Gastrocnemius medialis (tissue), 4 donors: ENCODE data around the gene GADD45GIP1. TPM values are rescaled to one million over a fixed set of nuclear protein-coding genes. Genes with fewer than 3 reads are reported as not detected.

Experiments used
- ATAC-seq, 2 donors: fragments of 150-250 bp; one replicate each; pipeline ENCODE4 v1.9.1; 2016
- DNase-seq, 2 donors: peaks; one replicate each; pipeline ENCODE4 v3.0.0-alpha.2; 2019
- H3K27ac ChIP-seq, 4 donors: fragments of 200-600 bp; sonication (generic); 1 replicate in 1 of 4; 2 replicates in 3 of 4; pipeline ENCODE4 v1.5.1; 2016 to 2018; ENCODE audit warnings: mild to moderate bottlenecking in 2 of 4, moderate library complexity in 1 of 4
- H3K27me3 ChIP-seq, 3 donors: fragments of 200-600 bp; sonication (generic) in 2 of 3; 1 replicate in 1 of 3; 2 replicates in 2 of 3; pipeline versions ENCODE4 v1.5.1 to v1.6.0; 2016 to 2019; ENCODE audit warnings: mild to moderate bottlenecking in 1 of 3, moderate library complexity in 1 of 3
- H3K36me3 ChIP-seq, 2 donors: fragments of 200-600 bp; sonication (generic) in 1 of 2; one replicate each; pipeline ENCODE4 v1.5.1; 2017 to 2018
- H3K4me1 ChIP-seq, 2 donors: fragments of 200-600 bp; sonication (generic) in 1 of 2; one replicate each; pipeline ENCODE4 v1.5.1; 2016 to 2017; ENCODE audit warnings: mild to moderate bottlenecking in 2 of 2
- H3K4me3 ChIP-seq, 4 donors: fragments of 200-600 bp; sonication (generic) in 3 of 4; 1 replicate in 1 of 4; 2 replicates in 3 of 4; pipeline ENCODE4 v1.5.1; 2016 to 2019; ENCODE audit warnings: mild to moderate bottlenecking in 2 of 4
- H3K9me3 ChIP-seq, 3 donors: fragments of 200-600 bp; sonication (generic) in 2 of 3; 1 replicate in 1 of 3; 2 replicates in 2 of 3; pipeline ENCODE4 v1.5.1; 2016 to 2019
- POLR2A ChIP-seq, 2 donors: fragments of 450-650 bp; IDR thresholded peaks; one replicate each; pipeline ENCODE4 v1.6.1; 2017; ENCODE audit warnings: antibody characterized with exemption in 2 of 2, mild to moderate bottlenecking in 2 of 2, moderate library complexity in 2 of 2
- in situ Hi-C, 4 donors: fragments of 200-750 bp; cut with MboI; loops; one replicate each; pipeline versions ENCODE4 v1.15.0 to v1.8.0; 2017; ENCODE audit warnings: low sequenced_read_pairs in 4 of 4
- intact Hi-C: fragments of 100-400 bp; cut with DNase I; formaldehyde crosslinking; loops from one replicate; pipeline ENCODE4 v1.15.1; 2023; ENCODE audit warnings: low total_unique reads
- total RNA-seq, 4 donors: library from RNA; depleted of rRNA; stranded (reverse); fragments of >200 nt; gene quantifications; one replicate each; pipeline versions ENCODE4 v1.1.0 to v1.2.3, GENCODE V29; 2016
- TF ChIP-seq, protein P1 (sequence below), 5 experiments: fragments of 450-650 bp in 3 of 5; fragments of 200-600 bp in 2 of 5; sonication (generic) in 2 of 5; IDR thresholded peaks in 4 of 5; conservative IDR thresholded peaks in 1 of 5; 1 replicate in 4 of 5; 2 replicates in 1 of 5; pipeline ENCODE4 v1.5.1; 2016 to 2019; ENCODE audit warnings: antibody characterized with exemption in 5 of 5, mild to moderate bottlenecking in 3 of 5, moderate library complexity in 3 of 5

GADD45GIP1 gene
- total RNA-seq, 4 donors from 2014 or later, result 50.7 to 71.0 (median 61.4) TPM

DNA sequence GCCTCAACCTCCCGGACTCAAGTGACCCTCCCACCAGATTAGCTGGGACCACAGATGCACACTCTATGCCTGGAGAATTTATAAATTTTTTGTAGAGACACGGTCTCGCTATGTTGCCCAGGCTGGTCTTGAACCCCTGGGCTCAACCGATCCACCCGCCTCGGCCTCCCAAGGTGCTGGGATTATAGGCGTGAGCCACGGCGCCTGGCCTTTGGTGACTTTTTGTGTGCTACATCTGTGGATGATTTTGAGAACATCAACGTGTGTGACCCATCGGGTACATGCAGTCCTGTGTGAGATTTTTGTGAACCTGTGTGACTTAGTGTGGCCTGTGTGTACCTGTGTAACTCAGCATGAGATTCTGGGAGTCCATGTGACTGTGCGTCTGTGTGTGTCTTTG, 29.7 kb upstream of the GADD45GIP1 start:
- in situ Hi-C loops, result loop anchor here in 3 of 4 donors (10.0 kb wide), 2 partner anchors 48 to 108 kb away; no protein-coding TSS in a partner anchor
- no peaks in the 10 kb centered on the region for H3K27me3 ChIP-seq
- ATAC-seq (no peak), DNase-seq (no peak)
- no peaks in the 10 kb centered on the region for H3K36me3 ChIP-seq
- H3K9me3 ChIP-seq, result no peaks in the 10 kb centered on the region
- H3K27ac ChIP-seq, result no peak overlapping the region
- no peak overlapping the region for H3K4me3 ChIP-seq
- TF ChIP-seq, protein P1, sequence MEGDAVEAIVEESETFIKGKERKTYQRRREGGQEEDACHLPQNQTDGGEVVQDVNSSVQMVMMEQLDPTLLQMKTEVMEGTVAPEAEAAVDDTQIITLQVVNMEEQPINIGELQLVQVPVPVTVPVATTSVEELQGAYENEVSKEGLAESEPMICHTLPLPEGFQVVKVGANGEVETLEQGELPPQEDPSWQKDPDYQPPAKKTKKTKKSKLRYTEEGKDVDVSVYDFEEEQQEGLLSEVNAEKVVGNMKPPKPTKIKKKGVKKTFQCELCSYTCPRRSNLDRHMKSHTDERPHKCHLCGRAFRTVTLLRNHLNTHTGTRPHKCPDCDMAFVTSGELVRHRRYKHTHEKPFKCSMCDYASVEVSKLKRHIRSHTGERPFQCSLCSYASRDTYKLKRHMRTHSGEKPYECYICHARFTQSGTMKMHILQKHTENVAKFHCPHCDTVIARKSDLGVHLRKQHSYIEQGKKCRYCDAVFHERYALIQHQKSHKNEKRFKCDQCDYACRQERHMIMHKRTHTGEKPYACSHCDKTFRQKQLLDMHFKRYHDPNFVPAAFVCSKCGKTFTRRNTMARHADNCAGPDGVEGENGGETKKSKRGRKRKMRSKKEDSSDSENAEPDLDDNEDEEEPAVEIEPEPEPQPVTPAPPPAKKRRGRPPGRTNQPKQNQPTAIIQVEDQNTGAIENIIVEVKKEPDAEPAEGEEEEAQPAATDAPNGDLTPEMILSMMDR (IDR thresholded peaks at IDR 0.05 in 4 of 5, conservative IDR thresholded peaks at IDR 0.05 in 1 of 5), result no peak
- no peak for TF ChIP-seq POLR2A (IDR thresholded peaks at IDR 0.05)
- peaks cover 18 to 20% of the 10 kb centered on the region in 2 donors for H3K4me1 ChIP-seq
- intact Hi-C loops, result no loop called here

GRCh38 chr19:12985049-12985776, 28.2 kb upstream of the GADD45GIP1 start:
- H3K9me3 ChIP-seq, result no peaks in the 10 kb centered on the region
- H3K27ac ChIP-seq, result peak overlapping the region; percentile 78 to 87 (median 84)
- peak; percentile 89 to 94 for DNase-seq
- H3K4me1 ChIP-seq, result peaks cover 18 to 20% of the 10 kb centered on the region in 2 donors
- TF ChIP-seq, protein P1 (IDR thresholded peaks at IDR 0.05 in 4 of 5, conservative IDR thresholded peaks at IDR 0.05 in 1 of 5), result peak in 1 of 5 experiments; percentile 11
- TF ChIP-seq POLR2A (IDR thresholded peaks at IDR 0.05), result peak; percentile 55 to 63
- no peaks in the 10 kb centered on the region for H3K36me3 ChIP-seq
- in situ Hi-C loops, result loop anchor here in 3 of 4 donors (10.0 kb wide), 2 partner anchors 50 to 110 kb away; no protein-coding TSS in a partner anchor
- H3K27me3 ChIP-seq, result no peaks in the 10 kb centered on the region
- peak; percentile 89 to 93 for ATAC-seq
- H3K4me3 ChIP-seq, result no peak overlapping the region
- intact Hi-C loops, result loop anchor here (2.0 kb wide), 1 partner anchor 48 kb away; no protein-coding TSS in a partner anchor

DNA sequence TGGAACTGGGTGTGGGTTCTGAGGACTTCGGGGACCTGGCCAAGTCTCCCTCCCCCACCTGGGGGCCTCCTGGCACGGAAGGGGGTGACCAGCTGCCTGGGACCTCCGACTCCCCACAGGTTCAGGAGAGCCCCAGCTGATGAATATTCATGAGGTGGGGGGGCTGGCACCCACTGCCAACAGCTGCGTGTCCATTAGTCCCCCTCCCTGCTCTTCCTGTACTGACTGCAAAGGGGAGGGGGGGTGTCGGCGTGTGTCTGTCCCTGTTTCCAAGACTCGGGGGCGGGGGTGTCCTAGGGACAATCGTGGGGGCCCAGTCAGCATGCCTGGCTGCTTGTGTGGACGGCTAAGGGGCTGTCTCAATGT, 27.6 kb upstream of the GADD45GIP1 start:
- TF ChIP-seq, protein P1 (IDR thresholded peaks at IDR 0.05 in 4 of 5, conservative IDR thresholded peaks at IDR 0.05 in 1 of 5), result no peak
- TF ChIP-seq POLR2A (IDR thresholded peaks at IDR 0.05), result no peak
- no peak overlapping the region for H3K4me3 ChIP-seq
- peak overlapping the region; percentile 78 to 87 (median 84) for H3K27ac ChIP-seq
- no peaks in the 10 kb centered on the region for H3K9me3 ChIP-seq
- DNase-seq (no peak), ATAC-seq (peak in 1 of 2 donors; percentile 9)
- intact Hi-C loops (loop anchor here (2.0 kb wide), 1 partner anchor 48 kb away; no protein-coding TSS in a partner anchor), in situ Hi-C loops (loop anchor here (5.0 to 10.0 kb wide), 3 partner anchors 50 to 110 kb away; no protein-coding TSS in a partner anchor)
- H3K4me1 ChIP-seq, result peaks cover 18 to 20% of the 10 kb centered on the region in 2 donors
- no peaks in the 10 kb centered on the region for H3K36me3 ChIP-seq
- H3K27me3 ChIP-seq, result no peaks in the 10 kb centered on the region

GRCh38 chr19:12984143-12984627, 27.2 kb upstream of the GADD45GIP1 start:
- TF ChIP-seq, protein P1 (IDR thresholded peaks at IDR 0.05 in 4 of 5, conservative IDR thresholded peaks at IDR 0.05 in 1 of 5), result no peak
- TF ChIP-seq POLR2A (IDR thresholded peaks at IDR 0.05), result no peak
- Histone ChIP-seq H3K36me3 (no peaks in the 10 kb centered on the region), H3K4me3 (no peak overlapping the region), H3K4me1 (peaks cover 18 to 20% of the 10 kb centered on the region in 2 donors), H3K27me3 (no peaks in the 10 kb centered on the region), H3K9me3 (no peaks in the 10 kb centered on the region), H3K27ac (peak overlapping the region; percentile 78 to 87 (median 84))
- DNase-seq (no peak), ATAC-seq (no peak)
- intact Hi-C loops, result loop anchor here (2.0 kb wide), 1 partner anchor 49 kb away; no protein-coding TSS in a partner anchor
- in situ Hi-C loops, result loop anchor here (5.0 to 10.0 kb wide), 3 partner anchors 51 to 111 kb away; no protein-coding TSS in a partner anchor
